GM21423 (cell line): Measurements from ENCODE around the gene ZNF426.

Experiments used
- ATAC-seq: cut with Tn5 transposase; IDR thresholded peaks from one replicate; pipeline ENCODE4 v1.9.1; 2021; ENCODE audit warnings: mild to moderate bottlenecking, moderate library complexity; ENCODE audit not compliant: unreplicated experiment

ZNF426 gene

GRCh38 chr19:9498183-9498902 lies 40.1 kb downstream of the ZNF426 start, which contains the start of gene ZNF560:
TSS of gene ZNF560 (minus strand) at chr19:9498616. CDS start at chr19:9475313, 23,303 bp downstream.
- ATAC-seq = no peak

GRCh38 chr19:9494096-9494495 lies 44.3 kb downstream of the ZNF426 start:
- ATAC-seq = no peak

GRCh38 chr19:9487016-9487415 lies 51.4 kb downstream of the ZNF426 start:
- no peak for ATAC-seq

- no peak for ATAC-seq
These were observed 53.3 kb downstream of the ZNF426 start for GRCh38 chr19:9485140-9485539.

GRCh38 chr19:9474975-9475374 lies 63.5 kb downstream of the ZNF426 start:
- ATAC-seq = no peak
